Urothelium cell line (cell line): ENCODE results near the gene VTN.

Experiments
- DNase-seq: peaks from one replicate; pipeline ENCODE4 v3.0.0; 2011; ENCODE audit warnings: low spot score, mixed read lengths
- FAIRE-seq: peaks from 2 replicates; lab custom pipeline; 2011; peaks lifted over from hg19 to GRCh38; lab: Jason Lieb, UNC

Gene VTN

GRCh38 chr17:28396635-28397239 lies 26.6 kb upstream of the VTN start:
- FAIRE-seq, result no peak
- DNase-seq, result no peak

DNA sequence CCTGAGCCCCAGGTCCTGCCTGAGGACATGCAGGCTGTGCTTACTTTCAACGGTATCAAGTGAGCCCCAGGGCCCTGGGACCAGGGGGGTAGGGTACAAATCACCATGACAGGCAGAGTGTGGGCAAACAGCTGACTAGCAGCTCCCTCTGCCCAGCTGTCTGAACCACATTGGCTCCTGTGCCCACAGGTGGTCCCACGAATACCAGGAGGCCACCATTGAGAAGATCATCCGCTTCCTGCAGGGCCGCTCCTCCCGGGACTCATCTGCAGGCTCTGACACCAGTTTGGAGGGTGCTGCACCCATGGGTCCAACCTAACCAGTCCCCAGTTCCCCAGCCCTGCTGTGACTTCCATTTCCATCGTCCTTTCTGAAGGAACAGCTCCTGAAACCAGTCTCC lies 25.9 kb upstream of the VTN start:
- DNase-seq (no peak), FAIRE-seq (no peak)

DNA sequence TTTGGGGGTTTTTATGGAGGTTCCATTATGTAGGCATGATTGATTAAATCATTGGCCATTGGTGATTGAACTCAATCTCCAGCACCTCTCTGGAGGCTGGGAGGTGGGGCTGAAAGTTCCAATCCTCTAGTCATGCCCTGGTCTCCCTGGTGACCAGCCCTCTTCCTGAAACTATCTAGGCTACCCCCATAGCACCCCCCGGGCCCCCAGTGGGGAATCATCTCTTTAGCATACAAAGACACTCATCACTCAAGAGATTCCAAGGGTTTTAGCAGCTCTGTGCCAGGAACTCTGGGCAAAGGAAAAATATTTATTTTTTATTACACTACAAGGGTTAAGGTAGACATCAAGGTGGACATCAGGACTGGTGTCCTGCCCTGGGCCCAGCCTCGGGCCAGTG lies 25.3 kb upstream of the VTN start:
- no peak for DNase-seq
- FAIRE-seq, result no peak

GRCh38 chr17:28394337-28395116 lies 24.4 kb upstream of the VTN start:
- no peak for DNase-seq
- no peak for FAIRE-seq

- DNase-seq (no peak), FAIRE-seq (no peak)
Observed at GRCh38 chr17:28392491-28392890, 22.4 kb upstream of the VTN start.

GRCh38 chr17:28391401-28391800 lies 21.3 kb upstream of the VTN start:
- DNase-seq, result no peak

GRCh38 chr17:28390984-28391383 lies 20.9 kb upstream of the VTN start:
- FAIRE-seq (no peak), DNase-seq (no peak)

More at GRCh38 chr17:28391401-28391800, 21.3 kb upstream of the VTN start:
- no peak for FAIRE-seq

DNA sequence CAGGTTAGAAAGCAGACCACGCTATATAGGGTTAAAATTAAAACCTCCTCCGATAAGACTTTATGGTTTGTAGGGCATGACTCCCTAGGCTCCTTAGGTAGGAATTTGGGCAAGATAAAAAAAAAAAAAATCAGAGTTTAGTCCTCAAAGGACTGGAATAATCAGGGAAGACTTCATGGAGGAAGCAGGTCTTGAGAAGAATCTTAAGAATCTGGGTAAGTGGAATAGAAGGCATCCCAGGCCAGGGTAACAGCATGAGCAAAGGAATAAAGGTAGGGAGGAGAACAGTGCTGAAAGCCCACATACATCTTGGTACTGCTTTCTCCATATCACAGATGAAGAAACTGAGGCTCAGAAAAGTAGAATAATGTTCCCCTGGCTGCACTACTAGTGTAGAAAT lies 20.5 kb upstream of the VTN start:
- no peak for FAIRE-seq
- no peak for DNase-seq

DNA sequence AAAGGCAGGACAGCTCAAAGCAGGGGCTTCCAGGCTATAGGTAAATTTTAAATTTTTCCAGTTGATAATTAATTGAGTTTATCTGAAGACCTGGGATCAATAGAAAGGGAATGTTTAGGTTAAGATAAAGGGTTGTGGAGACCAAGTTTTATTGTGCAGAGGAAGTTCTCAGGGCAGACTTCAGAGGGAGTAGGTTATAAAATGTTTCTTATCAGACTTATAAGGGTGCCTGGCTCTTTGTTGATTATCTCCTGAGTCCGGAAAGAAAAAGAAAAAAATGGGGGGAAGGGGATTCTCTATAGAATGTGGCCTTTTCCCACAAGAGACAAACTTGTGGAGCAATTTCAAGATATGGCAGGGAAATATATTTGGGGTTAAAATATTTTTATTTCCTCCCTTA lies 20.0 kb upstream of the VTN start:
- FAIRE-seq (no peak), DNase-seq (no peak)

- no peak for FAIRE-seq
- DNase-seq, result no peak
Observed at GRCh38 chr17:28388106-28388505, 18.0 kb upstream of the VTN start.

DNA sequence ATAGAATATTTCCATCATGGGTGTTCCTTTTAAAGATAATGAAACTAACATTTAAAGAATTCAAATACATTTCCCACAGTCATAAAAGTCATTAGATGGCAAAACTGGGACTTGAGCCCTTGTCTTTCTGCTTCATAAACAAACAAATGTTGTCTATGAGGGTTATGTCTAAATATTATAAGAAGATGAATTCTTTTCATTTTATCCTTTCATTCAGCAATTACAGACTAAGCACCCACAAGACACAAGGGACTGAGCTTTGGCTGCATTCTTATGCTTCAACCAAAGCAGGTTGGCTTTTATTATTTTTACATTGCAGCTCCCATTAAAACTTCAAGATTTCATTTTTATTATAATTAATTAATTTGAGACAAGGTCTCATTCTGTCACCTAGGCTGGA lies 16.3 kb upstream of the VTN start:
- no peak for FAIRE-seq
- no peak for DNase-seq

GRCh38 chr17:28385406-28385805 lies 15.3 kb upstream of the VTN start:
- FAIRE-seq (no peak), DNase-seq (no peak)

GRCh38 chr17:28385037-28385400 lies 14.9 kb upstream of the VTN start:
- no peak for FAIRE-seq
- no peak for DNase-seq

DNA sequence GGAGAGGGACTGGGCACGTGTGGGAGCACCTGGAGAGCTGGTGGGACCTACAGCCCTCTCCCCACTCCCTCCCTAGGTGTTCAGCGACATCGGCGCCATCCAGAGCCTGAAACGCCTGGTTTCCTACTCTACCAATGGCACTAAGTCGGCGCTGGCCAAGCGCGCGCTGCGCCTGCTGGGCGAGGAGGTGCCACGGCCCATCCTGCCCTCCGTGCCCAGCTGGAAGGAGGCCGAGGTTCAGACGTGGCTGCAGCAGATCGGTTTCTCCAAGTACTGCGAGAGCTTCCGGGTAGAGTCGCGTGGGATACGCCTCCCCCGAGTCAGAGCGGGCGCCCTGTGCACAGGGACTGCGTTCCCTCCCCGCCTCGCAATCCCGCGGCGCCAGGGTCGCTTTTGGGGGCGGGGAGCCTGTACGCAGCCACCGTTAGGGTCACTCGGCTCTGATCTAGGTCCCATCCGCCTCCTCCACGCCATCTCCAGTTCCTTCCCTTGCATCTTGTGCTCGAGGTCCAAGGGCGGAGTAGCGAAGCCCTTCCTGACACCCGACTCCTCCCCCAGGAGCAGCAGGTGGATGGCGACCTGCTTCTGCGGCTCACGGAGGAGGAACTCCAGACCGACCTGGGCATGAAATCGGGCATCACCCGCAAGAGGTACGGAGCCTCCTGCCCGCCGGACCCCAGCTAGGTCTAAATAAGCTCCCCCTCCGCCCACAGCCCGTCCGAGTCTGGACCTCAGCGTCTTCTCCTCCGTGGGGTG lies 14.4 kb upstream of the VTN start:
- DNase-seq (no peak), FAIRE-seq (no peak)

DNA sequence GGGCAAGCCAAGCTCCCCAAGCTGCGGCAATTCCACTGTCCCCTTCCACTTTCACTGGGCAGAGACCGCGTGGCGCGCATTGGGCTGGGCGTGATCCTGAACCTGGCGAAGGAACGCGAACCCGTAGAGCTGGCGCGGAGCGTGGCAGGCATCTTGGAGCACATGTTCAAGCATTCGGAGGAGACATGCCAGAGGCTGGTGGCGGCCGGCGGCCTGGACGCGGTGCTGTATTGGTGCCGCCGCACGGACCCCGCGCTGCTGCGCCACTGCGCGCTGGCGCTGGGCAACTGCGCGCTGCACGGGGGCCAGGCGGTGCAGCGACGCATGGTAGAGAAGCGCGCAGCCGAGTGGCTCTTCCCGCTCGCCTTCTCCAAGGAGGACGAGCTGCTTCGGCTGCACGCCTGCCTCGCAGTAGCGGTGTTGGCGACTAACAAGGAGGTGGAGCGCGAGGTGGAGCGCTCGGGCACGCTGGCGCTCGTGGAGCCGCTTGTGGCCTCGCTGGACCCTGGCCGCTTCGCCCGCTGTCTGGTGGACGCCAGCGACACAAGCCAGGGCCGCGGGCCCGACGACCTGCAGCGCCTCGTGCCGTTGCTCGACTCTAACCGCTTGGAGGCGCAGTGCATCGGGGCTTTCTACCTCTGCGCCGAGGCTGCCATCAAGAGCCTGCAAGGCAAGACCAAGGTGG lies 11.2 kb upstream of the VTN start:
- FAIRE-seq, result no peak

GRCh38 chr17:28379814-28380801 lies 10.0 kb upstream of the VTN start:
- DNase-seq, result peak; percentile 29
- FAIRE-seq, result no peak

More for the DNA sequence above, 11.2 kb upstream of the VTN start:
- no peak for DNase-seq

GRCh38 chr17:28372945-28373274 lies 2.8 kb upstream of the VTN start:
- FAIRE-seq (no peak), DNase-seq (no peak)

GRCh38 chr17:28372203-28372944 lies 2.3 kb upstream of the VTN start:
- DNase-seq (no peak), FAIRE-seq (no peak)
